Measurements from ENCODE around the gene GULP1.

Gene GULP1

DNA sequence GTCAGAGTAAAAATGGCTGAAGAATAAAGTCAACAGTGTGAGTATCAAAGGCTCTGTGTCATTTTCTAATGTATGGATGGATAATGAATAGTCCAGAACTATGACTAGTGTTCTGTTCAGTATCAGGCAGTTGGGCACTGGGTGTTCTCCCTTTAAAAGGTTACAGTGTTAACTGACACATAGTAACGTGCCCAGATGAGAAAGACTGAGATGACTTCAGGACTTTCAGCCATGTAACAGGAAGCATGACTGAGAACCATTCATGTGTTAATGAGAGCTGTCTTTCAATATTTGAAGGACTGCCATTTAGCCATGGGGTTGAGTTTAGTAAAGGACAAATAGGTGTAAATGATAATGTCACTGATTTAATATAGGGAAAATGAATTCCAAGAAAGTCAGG is 187.1 kb downstream of the GULP1 start:
- in situ Hi-C loops (cut with HindIII; ENCODE audit: low sequenced_read_pairs): no loop called here
- no peak for DNase-seq (ENCODE audit: low read depth)
- TF ChIP-seq, protein P1, sequence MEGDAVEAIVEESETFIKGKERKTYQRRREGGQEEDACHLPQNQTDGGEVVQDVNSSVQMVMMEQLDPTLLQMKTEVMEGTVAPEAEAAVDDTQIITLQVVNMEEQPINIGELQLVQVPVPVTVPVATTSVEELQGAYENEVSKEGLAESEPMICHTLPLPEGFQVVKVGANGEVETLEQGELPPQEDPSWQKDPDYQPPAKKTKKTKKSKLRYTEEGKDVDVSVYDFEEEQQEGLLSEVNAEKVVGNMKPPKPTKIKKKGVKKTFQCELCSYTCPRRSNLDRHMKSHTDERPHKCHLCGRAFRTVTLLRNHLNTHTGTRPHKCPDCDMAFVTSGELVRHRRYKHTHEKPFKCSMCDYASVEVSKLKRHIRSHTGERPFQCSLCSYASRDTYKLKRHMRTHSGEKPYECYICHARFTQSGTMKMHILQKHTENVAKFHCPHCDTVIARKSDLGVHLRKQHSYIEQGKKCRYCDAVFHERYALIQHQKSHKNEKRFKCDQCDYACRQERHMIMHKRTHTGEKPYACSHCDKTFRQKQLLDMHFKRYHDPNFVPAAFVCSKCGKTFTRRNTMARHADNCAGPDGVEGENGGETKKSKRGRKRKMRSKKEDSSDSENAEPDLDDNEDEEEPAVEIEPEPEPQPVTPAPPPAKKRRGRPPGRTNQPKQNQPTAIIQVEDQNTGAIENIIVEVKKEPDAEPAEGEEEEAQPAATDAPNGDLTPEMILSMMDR (IDR thresholded peaks at IDR 0.05; ENCODE audit: low read depth, low read length, missing control alignments): no peak
- no peak overlapping the region for H3K4me3 ChIP-seq (ENCODE audit: low read depth, low read length)

DNA sequence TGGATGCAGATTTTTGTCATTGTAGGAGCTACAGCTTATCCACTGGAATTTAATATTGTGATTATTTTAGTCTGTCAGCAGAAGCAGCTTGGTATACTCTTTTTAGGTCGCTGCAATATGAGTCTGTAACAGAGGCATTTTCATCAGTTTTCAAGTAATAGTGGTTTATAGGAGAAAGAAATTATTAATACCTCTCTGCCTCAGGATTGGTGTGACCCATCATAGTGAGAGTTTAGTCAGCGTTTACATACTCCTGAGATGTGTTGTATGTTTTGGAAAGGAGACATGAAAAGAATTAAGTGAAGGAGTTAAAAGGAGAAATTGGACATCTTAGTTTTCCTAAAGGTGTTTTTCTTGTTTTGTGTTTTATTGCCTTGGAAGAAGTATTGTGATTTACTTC is 189.8 kb downstream of the GULP1 start:
- in situ Hi-C loops (cut with HindIII; ENCODE audit: low sequenced_read_pairs): no loop called here
- no peak overlapping the region for H3K4me3 ChIP-seq (ENCODE audit: low read depth, low read length)
- TF ChIP-seq, protein P1 (IDR thresholded peaks at IDR 0.05; ENCODE audit: low read depth, low read length, missing control alignments): no peak
- no peak for DNase-seq (ENCODE audit: low read depth)

DNA sequence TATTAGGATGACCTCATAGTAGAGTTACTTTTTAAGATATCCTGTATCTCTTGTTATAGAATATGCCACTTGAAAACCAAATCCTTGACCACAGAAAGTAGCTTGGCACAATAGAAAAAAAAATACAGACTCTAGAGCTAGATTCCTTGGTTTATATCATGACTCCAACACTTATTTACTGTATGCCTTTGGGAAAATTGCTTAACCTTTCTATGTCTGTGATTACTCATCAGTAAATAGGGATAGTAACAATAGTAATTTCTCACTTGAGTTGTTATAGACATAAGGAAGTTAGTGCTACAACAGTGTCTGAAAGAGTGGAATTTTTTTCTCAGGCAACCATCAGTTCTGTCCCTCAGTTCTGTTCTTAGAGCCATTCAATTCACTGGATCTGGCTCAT is 193.8 kb downstream of the GULP1 start:
- DNase-seq (ENCODE audit: low read depth): no peak
- H3K4me3 ChIP-seq (ENCODE audit: low read depth, low read length): no peak overlapping the region
- in situ Hi-C loops (cut with HindIII; ENCODE audit: low sequenced_read_pairs): no loop called here

DNA sequence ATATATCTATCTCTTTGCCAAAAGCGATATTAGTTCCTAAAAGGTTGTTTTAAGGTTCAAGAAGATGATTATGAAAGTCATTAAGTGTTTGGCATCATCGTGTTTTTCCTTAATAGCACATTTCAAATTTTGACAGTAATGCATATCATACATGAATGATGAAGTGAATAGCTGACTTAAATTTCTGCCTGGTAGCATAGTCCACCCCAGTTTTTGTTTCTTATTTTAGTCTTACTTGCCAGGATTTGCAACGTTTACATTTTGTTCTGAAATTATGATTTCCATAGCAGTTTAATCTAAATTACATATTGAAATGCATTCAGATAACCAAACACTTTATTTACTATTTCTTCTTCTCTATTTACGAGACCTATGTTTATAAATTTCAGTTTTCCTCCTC is 201.1 kb downstream of the GULP1 start:
- TF ChIP-seq, protein P1 (IDR thresholded peaks at IDR 0.05; ENCODE audit: low read depth, low read length, missing control alignments): no peak
- in situ Hi-C loops (cut with HindIII; ENCODE audit: low sequenced_read_pairs): no loop called here
- H3K4me3 ChIP-seq (ENCODE audit: low read depth, low read length): no peak overlapping the region
- no peak for DNase-seq (ENCODE audit: low read depth)

More for the DNA sequence above, 193.8 kb downstream of the GULP1 start:
- TF ChIP-seq, protein P1 (IDR thresholded peaks at IDR 0.05; ENCODE audit: low read depth, low read length, missing control alignments): no peak

- no peak for DNase-seq (ENCODE audit: low read depth)
- in situ Hi-C loops (cut with HindIII; ENCODE audit: low sequenced_read_pairs): no loop called here
- no peak overlapping the region for H3K4me3 ChIP-seq (ENCODE audit: low read depth, low read length)
- TF ChIP-seq, protein P1 (IDR thresholded peaks at IDR 0.05; ENCODE audit: low read depth, low read length, missing control alignments): no peak
Observed at GRCh38 chr2:188494906-188495305, 203.2 kb downstream of the GULP1 start.

GRCh38 chr2:188495969-188496431 is 204.3 kb downstream of the GULP1 start:
- TF ChIP-seq, protein P1 (IDR thresholded peaks at IDR 0.05; ENCODE audit: low read depth, low read length, missing control alignments): no peak
- in situ Hi-C loops (cut with HindIII; ENCODE audit: low sequenced_read_pairs): no loop called here
- DNase-seq (ENCODE audit: low read depth): no peak
- no peak overlapping the region for H3K4me3 ChIP-seq (ENCODE audit: low read depth, low read length)

DNA sequence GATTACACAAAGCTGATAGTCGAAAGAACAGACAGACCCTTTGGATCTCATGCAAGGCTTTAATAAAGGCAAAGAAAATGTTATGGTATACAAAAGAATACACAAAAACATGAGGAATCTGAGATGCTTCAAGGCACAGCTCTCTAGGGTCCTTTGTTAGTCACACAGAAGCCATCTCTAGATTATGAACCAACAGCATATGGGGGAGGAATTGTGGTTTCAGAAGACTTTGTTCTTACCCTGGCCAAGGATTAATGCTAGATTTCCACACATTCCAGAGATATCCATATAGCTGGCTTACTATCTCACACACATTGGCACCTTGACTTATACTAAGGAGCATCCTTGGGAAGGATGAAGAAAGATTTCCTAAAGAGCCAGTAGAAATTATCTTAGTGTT is 206.1 kb downstream of the GULP1 start:
- no peak overlapping the region for H3K4me3 ChIP-seq (ENCODE audit: low read depth, low read length)
- TF ChIP-seq, protein P1 (IDR thresholded peaks at IDR 0.05; ENCODE audit: low read depth, low read length, missing control alignments): no peak
- DNase-seq (ENCODE audit: low read depth): no peak
- in situ Hi-C loops (cut with HindIII; ENCODE audit: low sequenced_read_pairs): no loop called here

All from astrocyte of the cerebellum (primary cell).